GM19238 (cell line): Measurements from ENCODE around the gene PEAR1.

Experiments
- DNase-seq: peaks from one replicate; pipeline ENCODE4 v3.0.0; 2011; ENCODE audit warnings: low spot score; ENCODE audit not compliant: insufficient read length

PEAR1 gene

DNA sequence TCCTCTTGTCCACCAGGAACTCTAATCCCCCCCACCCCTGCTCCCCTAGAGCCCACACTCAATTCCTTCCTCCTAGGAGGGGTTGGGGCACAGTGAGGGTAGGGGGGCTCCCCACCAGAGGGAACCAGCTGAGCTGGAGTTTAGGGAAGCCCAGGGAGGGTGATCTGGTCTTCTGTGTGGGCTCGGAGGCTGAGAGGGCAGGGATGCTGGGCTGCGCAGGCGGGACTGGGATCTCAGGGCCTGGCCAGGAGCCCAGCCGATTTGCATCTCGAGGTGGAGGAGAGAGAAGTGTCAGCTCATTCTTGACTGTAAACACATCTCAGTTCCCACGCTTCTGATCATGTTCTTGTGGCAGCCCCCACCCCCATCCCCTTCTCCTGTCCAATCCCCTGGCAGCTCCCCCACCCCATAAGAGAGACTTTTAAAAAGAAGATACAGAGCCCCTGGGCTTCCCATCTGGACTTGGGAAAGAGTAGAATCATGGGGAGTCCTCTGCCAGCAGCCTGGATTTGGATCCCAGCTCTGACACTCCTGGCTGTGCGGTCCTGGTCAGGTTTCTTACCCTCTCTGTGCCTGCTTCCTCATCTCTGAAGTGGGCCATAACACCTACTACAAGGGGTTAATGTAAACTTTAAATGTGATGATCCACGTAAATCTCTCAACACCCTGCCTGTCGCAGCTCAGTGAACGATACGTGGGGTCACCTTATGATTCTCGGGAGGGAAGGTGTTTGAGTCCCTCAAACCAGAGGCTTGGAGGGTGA lies 6.6 kb downstream of the PEAR1 start:
- no peak for DNase-seq

DNA sequence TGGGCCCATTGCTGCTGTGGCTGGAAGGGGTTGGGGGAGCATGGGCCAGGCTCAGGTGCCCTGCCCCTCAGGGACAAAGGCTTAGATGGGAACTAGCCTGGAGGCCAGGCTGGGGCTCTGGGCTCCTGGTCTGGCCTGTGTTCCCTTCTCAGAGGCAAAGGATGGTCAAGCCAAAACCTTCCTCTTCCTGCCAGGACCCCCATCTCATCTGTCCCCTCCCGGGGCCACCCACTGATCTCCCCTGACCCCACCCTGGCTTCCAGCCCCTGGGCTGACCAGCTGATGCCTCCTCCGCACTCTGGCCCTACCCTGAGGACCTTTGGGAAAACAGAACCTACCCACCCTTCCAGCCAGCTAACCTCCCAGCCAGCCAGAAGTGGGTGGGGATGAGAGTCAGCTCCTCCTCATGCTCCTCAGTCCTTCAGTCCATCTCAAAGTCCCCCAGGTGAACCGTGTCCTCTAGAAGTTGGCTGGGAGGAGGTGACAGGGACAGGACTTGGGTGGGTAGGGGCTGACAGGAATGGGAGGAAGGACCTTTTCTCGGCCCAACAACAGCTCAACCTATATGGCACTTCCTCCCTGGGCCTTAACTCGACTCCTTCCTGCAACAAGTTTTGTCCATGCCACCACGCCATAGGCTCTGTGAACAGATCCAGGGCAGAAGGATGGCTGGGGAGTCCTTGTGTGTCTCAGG lies 7.5 kb downstream of the PEAR1 start:
- no peak for DNase-seq

DNA sequence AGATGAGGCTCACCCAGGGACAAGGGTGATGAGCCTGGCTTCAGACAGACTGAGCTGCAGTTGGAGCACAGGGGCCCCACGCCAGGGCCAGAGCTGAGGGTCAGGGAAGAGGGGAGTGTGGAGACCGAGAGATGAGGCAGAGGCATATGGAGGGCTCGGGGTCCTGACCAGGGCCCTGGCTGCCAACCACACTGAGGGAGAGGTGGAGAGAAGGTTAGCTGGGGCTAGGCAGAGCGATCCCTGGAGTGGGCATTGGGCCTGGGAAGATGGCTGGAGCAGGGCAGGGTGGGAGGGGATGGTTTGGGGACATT lies 8.0 kb downstream of the PEAR1 start:
- no peak for DNase-seq

DNA sequence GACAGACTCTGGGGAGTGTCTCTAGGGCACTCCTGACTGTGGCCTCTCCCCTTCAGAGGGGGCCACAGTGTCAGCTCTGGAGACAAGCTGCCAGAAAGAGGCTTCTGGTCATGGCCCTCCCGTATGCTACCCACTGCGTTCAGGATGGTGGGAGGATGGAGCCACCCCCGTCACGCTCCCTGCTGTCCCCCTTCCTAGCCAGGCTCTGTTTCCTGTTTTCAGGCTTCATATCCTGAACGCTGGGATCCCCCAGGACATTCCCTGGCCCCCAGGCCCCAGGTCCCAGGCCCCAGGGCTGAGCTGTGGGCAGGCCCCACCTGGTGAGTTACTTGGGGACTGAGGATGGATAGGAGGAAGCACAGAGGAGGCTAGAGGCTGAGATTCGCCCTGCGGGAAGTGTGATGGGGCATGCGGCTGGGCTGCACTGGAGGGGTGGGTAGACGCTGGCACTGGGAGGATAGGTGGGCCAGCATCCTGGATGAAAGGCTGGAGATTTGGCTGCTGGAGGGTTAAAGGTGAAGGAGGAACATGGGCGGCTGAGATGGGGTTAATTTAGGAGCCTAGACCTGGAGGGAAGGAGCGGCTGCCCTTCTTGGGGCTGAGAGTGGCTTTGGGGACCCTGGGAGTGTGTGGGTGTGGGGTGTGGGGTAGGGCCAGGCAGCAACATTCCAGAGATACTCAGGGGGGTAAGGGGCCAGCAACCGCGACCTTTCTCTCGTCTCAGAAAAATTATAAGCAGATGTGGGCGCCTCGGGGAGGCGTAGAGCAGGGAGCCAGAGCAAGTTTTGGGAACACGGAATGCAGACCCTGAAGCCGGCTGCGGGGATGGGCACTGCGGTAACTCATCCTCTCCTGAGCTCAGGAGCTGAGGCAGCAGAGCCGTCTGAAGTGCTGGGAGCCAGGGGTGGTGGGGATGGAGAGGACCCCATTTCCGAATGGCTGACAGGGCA lies 8.7 kb downstream of the PEAR1 start:
- DNase-seq, result no peak

DNA sequence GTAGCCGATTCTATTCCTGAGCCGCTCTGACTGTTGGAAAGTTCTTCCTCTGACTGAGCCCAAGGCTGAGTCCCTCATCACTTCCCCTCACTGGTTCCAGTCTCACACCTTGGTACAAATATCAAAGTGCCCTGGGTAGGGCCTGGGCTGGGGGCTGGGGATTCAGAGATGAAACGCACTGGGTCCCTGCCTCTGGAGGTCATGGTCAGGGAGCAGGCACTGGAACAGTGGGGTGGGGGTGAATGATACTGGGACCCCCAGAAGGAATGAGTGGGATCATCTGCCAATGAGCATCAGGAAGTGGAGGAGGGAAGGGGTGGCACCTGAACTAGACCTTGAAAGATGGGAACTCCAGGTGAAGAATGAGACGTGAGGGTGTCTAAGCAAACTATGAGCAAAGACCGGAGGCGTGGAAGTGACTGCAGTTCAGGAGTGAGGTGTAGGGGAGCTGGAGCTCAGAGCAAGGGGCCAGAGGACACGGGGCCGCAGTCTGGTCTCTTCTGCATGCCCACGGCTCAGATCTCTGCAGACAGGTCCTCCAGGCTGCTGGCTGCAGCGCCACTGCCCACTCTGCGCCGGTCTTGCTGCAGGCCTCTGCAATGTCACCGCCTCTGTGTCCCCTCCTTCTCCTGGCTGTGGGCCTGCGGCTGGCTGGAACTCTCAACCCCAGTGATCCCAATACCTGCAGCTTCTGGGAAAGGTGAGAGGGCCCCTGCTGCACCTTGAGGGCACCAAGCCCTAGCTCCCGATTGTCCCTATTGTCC lies 10.0 kb downstream of the PEAR1 start:
- no peak for DNase-seq

DNA sequence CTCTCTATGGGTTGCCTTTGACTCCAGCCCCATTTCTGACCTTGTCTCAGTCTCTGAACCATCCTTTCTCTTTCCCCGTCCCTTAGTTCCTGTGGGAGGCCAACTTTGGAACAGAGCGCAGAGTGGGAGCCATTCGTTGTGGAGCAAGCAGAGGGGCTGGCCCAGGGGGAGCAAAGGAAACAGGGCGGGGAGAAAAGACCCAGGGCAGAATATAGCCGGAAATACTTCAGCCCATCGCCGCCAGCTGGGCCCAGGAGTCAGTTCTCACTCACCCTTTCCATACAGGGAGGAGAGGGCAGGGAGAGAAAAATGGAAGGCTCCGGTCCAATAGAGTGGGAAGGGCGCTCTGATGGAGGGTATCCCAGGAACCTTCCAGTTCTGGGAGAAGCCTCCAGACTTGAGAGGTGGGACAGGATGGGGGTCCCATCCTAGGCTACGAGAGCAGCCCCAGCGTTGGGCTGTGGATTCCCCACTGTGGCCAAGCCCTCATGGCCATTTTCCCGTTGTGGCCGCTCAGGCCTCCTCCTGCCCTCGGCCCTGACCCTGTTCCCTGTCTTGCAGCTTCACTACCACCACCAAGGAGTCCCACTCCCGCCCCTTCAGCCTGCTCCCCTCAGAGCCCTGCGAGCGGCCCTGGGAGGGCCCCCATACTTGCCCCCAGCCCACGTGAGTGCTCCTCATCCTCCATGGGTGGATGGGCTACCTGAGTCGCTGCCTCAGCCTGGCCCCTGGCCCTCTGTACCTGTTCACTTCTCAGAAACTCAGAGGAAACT lies 10.9 kb downstream of the PEAR1 start:
- no peak for DNase-seq

DNA sequence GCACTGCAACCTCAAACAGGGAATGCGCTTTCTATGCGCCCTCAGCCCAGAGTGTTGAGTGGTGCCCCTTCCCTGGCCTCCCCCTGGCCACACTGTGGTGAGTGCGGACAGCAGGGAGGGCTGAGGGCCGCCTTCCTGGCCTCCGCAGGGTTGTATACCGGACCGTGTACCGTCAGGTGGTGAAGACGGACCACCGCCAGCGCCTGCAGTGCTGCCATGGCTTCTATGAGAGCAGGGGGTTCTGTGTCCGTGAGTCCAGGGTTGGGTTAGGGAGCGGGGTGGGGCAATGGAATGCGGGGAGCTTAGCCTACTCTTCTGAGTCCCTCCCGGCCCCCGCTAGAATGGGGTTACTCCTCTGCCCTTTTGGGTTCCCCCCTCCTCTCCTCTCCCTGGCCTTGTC lies 11.7 kb downstream of the PEAR1 start:
- DNase-seq, result no peak

DNA sequence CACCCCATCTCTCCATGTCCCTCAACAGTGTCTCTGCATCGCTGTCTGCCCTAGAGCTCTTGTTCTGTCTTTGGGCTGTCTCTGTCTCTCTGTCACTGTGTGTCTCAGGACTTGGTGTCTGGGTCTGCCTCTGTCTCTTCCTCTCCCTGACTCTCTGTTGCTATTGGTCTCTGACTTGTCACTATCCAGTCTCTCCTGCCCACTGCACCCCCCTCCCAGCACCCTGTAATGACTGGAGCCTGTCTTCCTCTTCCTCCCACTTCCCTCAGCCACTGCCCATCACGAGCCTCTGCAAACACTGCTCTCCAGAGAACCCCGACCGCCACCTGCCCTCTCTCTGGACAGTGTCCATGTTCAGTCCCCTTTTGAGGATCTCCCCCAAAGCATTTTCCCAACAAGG lies 12.1 kb downstream of the PEAR1 start:
- no peak for DNase-seq

DNA sequence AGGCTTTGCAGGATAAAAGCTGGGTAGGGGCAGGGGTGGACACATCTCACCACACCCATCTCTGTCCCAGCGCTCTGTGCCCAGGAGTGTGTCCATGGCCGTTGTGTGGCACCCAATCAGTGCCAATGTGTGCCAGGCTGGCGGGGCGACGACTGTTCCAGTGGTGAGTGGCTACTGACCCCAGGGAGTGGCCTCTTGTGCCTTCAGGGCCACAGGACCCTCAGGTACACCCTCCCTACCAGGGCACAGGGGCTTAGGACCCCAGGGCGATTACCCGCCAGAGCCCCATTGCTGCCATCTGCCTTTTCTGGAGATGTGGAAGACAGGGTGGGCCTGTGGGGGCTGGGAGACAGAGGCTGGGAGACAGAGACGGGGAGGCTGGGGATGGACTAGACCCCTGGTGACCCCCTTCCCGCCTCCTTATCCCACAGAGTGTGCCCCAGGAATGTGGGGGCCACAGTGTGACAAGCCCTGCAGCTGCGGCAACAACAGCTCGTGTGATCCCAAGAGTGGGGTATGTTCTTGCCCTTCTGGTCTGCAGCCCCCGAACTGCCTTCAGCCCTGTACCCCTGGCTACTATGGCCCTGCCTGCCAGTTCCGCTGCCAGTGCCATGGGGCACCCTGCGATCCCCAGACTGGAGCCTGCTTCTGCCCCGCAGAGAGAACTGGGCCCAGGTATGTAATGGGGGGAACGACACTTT lies 12.8 kb downstream of the PEAR1 start:
- DNase-seq, result no peak

DNA sequence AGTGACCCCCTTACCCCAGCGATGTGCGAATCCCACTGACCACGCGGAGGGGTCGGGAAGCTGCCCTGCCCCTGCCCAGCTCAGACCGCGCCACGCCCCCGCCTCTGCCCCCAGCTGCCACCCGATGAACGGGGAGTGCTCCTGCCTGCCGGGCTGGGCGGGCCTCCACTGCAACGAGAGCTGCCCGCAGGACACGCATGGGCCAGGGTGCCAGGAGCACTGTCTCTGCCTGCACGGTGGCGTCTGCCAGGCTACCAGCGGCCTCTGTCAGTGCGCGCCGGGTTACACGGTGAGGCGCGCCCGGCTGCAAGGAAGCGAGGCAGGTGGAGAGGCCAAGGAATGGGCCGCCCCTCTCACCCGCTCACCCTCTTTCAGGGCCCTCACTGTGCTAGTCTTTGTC lies 15.0 kb downstream of the PEAR1 start:
- no peak for DNase-seq

DNA sequence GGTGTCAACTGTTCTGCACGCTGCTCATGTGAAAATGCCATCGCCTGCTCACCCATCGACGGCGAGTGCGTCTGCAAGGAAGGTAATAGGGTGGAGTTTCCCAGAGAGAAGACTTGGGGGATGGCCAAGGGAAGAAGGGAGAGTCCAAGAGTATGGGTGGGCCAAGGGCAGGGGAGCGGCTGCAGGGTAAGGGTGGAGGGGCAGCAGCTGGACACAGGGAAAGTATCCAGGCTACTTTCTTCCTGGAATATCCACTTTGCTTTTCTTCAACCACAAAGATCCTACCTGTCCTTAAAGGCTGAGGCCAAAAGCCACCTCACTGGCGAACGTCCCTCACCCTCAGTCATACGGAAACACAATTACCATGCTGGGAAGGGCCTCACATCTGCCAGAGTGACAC lies 15.4 kb downstream of the PEAR1 start:
- DNase-seq, result no peak

DNA sequence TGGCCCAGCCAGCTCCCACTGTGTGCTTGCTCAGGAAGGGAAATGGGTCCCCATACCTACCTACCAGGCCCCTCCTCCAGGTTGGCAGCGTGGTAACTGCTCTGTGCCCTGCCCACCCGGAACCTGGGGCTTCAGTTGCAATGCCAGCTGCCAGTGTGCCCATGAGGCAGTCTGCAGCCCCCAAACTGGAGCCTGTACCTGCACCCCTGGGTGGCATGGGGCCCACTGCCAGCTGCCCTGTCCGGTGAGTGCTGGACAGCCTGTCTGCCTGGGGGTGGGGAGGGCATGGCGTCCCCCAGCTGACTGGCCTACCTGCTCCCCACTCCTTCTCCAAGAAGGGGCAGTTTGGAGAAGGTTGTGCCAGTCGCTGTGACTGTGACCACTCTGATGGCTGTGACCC lies 16.2 kb downstream of the PEAR1 start:
- DNase-seq, result no peak

DNA sequence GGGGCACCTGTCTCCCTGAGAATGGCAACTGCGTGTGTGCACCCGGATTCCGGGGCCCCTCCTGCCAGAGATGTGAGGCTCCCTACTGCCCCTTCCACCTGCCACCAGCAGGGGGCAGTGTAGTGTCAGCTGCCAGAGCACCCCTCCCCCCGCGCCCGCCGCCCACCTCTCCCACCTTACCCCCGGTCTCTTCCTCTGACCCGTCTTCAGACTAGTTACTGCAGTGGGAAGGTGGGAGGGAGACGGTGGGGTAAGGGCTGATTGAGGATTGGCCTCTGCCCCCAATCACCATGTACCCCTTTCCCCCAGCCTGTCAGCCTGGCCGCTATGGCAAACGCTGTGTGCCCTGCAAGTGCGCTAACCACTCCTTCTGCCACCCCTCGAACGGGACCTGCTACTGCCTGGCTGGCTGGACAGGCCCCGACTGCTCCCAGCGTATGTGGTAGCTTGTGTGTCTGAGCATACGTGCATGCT lies 16.8 kb downstream of the PEAR1 start:
- DNase-seq, result peak; percentile 66

DNA sequence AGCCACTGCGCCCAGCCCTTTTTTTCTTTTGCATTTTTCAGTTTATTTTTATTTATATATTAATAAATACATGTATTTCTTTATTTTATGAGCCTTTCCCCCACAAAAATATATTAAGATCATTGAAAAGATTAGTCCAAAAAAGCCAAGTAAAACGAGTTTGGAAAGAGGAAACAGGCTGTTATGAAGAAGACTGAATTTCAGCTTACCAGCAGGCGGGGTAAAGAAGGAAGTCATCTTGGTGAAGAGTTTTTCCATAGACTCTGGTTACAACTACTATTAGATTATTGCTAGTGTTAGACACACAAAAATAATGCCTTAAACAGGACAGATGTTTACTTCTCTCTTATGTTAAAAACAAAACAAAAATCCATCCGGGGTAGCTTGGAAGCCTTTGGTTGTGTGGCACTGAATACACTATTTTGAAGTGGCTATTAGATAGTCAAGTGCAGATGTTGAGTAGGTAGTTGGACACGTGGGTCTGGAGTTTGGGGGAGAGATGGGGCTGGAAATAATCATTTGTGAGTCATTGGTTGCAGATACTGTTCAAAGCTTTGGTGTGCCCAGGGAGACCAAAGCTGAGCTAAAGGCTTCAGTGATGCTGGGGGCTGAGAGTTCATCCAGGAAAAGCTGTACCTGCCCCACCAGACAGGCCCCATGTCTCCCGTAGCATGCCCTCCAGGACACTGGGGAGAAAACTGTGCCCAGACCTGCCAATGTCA lies 18.2 kb downstream of the PEAR1 start:
- no peak for DNase-seq

DNA sequence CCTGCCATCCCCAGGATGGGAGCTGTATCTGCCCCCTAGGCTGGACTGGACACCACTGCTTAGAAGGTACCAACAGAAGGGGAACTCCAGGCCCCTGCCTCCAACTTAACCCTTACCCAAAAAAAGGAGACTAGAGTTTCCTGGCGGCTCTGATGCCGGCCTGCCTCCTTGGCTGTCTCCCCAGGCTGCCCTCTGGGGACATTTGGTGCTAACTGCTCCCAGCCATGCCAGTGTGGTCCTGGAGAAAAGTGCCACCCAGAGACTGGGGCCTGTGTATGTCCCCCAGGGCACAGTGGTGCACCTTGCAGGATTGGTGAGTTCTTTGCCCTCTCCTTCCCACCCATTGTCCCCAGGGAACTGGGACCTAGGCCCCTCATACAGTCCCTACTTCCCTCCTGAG lies 18.8 kb downstream of the PEAR1 start:
- DNase-seq, result no peak

DNA sequence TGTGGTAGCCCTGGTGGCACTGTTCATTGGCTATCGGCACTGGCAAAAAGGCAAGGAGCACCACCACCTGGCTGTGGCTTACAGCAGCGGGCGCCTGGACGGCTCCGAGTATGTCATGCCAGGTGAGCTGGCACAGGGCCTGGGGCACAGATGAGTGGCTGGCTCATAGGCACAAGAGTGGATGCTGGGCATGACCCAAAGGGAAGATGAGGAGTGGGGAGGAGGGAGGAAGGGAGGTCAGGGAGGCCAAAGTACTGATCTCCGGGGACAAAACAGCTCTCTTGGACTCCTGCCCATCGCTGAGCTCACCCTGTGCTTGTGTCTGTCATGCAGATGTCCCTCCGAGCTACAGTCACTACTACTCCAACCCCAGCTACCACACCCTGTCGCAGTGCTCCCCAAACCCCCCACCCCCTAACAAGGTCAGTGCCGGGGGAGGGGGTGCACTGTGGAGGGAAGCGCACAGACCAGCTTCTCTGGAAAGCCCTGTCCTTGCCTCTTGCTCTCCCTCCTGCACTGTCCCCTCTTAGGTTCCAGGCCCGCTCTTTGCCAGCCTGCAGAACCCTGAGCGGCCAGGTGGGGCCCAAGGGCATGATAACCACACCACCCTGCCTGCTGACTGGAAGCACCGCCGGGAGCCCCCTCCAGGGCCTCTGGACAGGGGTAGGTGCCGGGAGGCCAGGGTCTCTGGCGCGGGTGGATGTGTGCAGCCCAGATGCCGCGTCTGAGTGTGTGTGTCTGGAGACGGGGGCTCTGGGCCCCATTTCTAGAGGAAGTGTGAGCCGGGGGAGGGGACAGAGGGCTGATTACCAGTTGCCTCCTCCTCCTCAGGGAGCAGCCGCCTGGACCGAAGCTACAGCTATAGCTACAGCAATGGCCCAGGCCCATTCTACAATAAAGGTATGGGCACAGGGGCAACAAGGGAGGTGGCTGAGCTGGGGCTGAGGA lies 19.6 kb downstream of the PEAR1 start:
- DNase-seq, result no peak

DNA sequence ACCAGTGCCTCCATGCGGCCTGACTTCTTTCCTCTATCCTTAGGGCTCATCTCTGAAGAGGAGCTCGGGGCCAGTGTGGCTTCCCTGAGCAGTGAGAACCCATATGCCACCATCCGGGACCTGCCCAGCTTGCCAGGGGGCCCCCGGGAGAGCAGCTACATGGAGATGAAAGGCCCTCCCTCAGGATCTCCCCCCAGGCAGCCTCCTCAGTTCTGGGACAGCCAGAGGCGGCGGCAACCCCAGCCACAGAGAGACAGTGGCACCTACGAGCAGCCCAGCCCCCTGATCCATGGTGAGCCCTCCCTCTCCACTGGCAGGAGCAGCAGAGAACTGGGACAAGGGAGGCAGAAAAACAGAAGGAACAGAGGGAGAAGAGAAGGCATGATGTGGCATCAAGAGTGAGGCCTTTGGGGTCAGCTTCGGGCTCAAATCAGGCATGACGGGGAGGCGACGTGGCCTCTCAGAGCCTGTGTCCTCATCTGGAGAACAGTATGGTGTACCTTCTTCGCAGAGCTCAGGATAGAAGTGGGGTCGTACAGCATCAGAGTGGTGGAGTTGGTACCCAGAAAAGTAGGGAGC lies 20.4 kb downstream of the PEAR1 start:
- DNase-seq, result no peak

DNA sequence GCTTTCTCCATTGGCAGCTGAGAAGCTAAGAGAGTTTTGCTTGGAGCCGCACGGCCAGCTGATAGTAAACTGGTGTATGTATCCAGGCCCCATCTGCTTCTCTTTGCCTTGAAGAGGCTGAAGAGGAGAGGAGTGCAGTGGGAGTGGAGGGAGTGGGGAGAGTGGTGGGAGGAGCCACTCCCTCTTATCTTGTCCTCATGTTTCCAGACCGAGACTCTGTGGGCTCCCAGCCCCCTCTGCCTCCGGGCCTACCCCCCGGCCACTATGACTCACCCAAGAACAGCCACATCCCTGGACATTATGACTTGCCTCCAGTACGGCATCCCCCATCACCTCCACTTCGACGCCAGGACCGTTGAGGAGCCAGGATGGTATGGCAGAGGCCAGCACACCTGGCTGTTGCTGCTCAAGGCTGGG lies 20.9 kb downstream of the PEAR1 start:
- DNase-seq, result no peak
